ENCODE measurements around the gene POC1A. TPM values are rescaled to one million over a fixed set of nuclear protein-coding genes. Genes with fewer than 3 reads are reported as not detected.
A peak's percentile ranks its signal among the peaks of the same experiment; 100 is the strongest.

Gene POC1A
- polyA plus RNA-seq, 3 donors = 7.0 to 8.2 (median 8.1) TPM

DNA sequence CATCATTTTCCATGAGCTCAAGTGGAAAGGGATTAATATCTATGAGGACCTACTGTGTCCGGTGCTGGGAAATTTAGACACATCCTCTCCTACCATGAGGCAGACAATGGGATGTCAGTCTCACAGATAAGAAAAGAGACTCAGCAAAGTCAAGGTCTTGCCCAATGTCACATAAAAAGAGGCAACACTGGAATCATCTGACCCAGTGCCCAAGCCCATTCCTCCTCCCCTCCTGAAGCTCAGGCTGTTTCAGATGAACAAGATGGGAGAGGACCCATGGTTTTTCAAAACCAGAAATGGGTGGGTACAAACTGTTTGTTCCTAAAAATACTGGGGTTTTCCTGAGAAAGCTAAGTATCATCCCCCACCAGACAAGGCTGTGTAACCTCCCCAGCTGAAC is 22.2 kb downstream of the POC1A start:
- DNase-seq (ENCODE audit: low read depth in 3 of 3, low spot score in 2 of 3) = no peak

DNA sequence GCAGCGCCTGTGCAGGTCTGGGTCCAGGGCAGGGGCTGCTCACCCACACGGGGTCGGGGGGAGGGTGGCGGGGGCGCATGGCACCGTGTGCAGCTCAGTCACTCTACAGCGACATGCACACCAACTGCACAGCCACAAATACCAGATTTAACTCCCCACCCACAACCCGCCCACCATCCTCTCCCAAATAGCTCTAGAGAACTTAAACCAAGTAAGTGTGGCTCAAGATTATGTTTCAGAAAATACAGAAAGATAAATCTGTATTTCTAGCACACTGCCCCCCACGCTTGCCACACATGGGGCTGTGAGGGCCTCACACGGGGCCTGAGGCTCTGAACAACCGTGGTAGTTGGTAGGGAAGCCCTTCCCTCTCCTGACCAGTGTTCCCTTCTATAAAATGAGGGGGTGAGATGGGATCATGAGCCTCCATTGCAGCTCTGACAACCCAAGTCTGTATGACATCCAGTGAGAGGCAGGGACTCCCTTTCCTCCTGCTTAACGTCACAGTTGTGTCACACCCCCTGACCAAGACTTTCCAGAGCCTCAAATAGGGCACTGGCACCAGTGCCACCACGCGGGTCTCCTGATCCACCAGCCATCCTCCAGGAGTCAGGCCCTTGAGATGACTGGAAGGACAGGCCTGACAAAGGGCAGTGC is 23.1 kb downstream of the POC1A start:
- no peak for DNase-seq (ENCODE audit: low read depth in 3 of 3, low spot score in 2 of 3)

DNA sequence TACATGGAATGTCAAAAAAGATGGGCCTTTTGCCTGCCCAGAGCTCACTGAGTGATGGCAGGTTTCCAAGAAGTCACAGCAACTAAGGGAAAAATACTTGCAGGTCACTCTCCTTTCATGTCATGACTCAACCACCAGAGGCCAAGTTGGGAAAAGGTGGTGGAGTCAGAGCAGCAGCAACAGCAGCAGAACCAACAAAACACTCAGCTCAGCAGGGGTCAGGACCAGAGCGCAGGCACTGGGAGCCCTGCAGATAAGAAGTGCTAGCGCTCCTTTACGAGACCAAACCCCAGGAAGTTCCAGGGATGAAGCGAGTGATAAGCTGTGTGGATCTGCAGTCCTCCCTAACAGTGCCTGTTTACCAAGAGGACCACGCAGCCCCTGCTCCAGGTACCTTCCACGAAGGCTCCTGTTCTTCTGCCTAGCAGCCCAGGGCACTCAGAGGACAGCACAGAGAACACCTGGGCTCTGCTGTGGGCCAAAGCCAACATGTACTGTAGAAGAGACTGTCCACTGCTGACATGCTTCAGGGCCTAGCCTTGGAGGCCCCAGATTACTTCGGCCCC is 26.0 kb downstream of the POC1A start:
- no peak for DNase-seq (ENCODE audit: low read depth in 3 of 3, low spot score in 2 of 3)

DNA sequence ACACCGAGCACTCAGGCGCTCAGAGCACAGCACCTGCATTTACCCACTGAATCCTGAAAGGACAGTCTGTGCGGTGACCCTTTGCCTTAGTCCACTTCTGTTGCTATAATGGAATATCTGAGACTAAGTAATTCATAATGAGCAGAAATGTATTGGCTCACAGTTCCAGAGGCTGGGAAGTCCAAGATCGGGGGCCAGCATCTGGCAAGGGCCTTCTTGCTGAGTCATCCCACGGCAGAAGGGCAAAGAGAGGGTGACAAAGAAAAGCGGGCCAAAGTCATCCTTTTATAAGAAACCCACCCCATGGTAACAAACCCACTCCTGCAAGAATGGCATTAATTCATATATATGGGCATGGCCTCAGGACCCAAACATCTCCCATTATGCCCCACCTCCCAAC is 27.7 kb downstream of the POC1A start:
- DNase-seq (ENCODE audit: low read depth in 3 of 3, low spot score in 2 of 3) = no peak

DNA sequence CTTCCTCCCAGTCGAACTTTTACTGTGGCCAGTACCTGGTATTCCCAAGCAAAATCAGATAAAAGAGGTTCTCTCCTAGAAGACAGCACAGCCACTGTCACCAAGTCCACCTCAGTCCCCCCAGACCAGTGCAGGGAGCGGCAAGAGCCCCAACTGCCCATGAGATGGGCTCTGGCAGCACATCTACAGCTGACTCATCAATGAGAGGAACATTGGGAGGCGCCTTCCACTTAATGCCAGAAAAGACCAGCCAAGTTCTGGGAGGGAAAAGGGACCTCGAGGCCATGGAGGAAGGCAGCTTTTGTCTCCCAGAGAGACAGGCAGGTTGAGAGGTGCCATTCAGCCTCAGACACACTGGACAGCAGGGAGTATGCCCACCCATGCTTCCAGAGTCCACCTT is 28.2 kb downstream of the POC1A start:
- no peak for DNase-seq (ENCODE audit: low read depth in 3 of 3, low spot score in 2 of 3)

DNA sequence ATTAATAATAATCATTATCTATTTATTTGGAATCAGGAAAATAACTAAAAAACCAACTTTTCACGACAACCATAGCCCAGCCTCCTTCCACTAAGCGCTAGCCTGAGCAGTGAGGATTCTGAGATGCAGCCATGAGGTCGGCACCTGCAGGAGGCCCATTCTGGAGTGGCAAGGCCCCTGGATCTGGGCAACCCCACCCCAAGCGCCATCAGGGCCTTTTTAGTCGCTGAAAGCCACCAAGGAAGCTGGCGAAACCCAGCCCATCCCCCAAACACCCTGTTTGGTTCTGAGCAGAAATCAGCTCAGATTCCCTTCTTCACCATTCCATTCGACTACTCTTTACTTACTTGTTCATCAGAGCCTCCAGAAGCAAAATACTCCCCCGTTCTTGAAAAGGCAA is 29.5 kb downstream of the POC1A start:
- DNase-seq (ENCODE audit: low read depth in 3 of 3, low spot score in 2 of 3) = no peak

DNA sequence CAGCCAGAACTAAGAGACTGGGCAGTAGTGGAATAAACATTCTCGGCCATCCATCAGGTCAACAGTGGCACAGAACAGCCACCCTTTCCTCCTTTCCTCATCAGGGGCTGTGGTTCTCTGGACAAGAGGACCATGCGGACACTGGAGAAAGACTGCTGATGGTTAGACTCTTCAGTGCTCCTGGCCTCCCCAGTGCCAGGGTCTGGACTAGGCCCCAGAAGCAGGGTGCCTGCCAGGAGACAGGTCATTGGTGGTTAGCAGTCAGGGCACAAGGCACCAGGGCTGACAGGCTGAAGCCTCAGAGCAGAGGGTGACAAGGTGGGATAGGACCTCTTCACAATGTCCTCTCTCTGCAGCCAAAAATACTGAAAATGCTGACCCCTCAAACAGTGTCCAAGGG is 30.1 kb downstream of the POC1A start:
- DNase-seq (ENCODE audit: low read depth in 3 of 3, low spot score in 2 of 3) = no peak

DNA sequence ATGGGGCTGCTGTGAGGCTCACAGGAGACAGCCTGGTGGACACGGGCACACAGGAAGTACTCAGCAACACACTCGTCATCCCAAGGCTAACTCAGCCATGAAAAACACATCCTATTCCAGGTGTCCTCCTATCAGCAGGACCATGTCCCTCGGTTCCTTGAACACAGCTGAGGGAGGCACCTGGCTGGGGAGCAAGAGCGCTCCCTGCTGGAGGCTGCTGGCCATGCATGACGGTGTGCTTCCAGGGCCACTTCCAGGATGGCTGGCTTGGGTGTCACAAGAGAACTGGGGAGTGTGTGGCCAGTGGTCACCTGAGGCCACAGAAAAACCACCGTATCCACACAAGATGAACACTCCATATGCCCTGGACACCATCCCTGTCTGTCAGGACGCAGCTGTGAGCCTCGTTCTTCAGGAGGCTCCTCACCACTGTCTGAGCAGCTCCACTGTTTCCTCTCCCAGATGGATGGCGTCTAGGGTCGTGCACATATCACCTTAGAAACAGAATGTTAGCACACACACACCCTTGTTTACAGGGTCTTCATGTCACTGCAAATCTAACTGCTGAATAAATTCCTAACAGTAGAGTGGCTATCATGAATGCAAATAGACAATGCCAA is 31.0 kb downstream of the POC1A start:
- peak; percentile 44 to 53 (median 50) for DNase-seq (ENCODE audit: low read depth in 3 of 3, low spot score in 2 of 3)

DNA sequence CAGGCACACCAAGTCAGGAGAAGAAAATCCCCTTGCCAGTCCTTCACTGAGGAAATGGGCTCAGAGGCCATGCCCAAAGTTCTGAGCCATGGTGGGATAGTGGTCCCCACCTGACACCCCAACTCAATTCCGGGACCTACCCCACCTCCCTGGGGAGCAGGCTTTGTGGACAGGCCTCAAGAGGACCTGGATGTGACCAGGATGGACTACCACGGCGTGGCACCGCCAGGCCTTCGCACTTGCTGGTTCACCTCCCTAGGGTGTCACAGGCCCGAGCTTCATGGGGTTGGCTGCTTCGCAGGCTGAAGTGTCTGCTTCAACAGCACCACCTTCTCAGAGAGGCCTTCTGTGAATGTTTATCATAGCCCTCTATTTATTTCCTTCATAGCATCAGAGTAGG is 31.7 kb downstream of the POC1A start:
- DNase-seq (ENCODE audit: low read depth in 3 of 3, low spot score in 2 of 3) = no peak

DNA sequence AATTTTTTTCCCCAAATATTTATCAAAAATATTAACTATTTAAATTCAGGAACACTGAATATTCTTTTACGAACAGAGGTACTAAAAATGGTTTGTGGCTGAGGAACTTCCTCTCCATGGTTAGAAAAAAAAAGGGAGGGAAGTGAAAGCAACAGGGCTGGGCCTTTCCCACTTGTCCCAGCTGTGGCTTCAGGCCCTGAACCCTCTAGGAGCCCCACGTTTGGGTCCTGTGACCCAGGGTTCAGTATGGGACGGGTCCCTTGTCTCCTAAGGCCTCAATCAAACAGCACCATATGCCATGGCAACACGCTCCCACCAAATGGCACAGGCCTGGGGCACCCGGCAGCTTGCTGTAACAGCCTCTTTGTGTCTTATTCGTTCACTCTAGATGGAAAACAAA is 32.4 kb downstream of the POC1A start:
- DNase-seq (ENCODE audit: low read depth in 3 of 3, low spot score in 2 of 3) = no peak

DNA sequence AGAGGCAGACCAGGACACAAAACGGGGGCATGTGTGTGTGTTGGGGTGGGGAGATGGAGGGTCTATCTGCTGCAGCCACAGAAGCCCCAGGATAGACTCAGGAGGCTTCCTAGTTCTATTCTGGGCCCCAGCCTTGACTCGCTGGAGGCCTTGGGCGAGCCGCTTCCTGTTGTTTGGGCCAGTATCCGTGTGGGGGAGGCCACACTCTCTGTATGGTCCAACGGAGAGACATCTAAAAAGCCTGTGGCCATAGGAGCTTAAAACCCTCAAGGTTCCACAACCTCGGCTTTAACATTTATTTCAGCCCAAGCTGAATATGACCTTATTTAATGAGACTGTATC is 32.8 kb downstream of the POC1A start:
- no peak for DNase-seq (ENCODE audit: low read depth in 3 of 3, low spot score in 2 of 3)

DNA sequence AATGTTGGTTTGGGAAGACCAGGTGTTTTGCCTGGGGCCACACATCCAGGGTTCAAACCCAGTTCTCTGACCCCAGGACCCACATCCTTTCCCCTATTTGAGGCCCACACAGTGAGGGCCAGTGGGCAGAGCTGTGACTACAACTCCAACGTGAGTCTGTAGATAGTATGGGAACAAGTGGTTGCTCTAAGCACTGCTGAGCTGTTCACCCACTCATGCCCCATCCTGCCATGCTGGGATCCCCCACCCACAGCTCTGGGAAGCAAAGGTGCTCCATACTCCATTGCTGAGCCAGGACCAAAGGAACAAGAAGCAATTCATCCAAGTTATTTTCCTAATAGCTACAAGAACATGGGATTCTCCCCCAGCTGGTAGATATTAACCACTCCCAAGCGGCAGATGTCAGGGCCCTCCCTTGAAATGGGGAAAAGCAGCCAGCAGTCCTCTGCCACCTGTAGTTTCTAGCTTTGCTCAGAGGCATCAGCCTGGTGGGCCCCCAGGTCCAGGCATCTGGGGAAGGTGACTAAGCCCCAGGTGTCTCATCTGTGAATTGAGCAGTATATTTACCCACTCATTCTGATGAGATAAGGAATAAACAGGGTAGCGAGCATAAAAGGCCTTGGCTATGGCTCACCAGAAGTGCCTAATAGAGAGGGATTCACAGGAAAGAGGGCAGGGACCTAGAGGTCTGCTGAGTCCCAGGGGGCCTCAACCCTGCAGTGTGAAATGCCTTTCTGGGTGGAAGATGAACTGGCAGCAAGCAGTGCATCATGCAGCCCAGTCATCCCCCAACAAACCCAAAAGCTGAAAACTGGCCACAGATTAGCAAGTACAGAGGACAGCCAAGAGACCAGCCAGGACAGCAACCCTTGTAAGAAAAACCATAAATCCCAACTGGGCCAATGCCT is 33.4 kb downstream of the POC1A start:
- no peak for DNase-seq (ENCODE audit: low read depth in 3 of 3, low spot score in 2 of 3)

DNA sequence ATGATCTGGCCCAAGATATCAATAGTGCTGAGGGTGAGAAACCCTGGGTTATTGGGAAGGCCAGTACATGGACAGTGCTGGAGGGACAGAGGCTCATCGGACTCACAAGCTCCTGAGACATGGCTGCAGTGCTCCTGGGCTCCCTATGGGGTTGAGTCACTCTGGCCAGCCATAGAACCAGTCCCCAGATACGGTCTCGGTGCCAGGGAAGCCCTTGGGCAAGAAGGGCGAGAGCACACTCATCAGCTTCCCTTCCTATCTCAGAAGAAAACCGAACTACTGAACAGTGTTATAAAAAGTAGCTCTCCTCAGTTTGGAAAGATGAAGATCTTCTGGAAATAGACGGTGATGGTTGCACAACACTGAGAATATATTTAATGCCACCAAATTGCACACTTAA is 34.4 kb downstream of the POC1A start:
- DNase-seq (ENCODE audit: low read depth in 3 of 3, low spot score in 2 of 3) = no peak

DNA sequence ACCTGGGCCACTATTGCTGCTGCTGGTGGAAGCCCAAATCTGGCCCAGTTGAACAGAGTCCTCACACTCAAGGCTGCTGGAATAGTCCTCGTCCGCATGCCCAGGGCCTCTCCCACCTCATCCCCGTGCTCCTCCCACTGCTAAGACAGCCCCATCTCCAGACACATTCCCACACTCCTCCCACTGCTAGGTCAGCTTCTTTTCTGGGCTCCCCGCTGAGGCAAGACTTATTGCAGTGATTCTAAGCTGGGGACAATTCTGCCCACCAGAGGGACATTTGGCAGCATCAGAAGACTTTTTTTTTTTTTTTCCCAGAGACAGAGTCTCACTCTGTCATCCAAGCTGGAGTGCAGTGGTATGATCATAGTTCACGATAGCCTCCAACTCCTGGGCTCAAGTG is 35.1 kb downstream of the POC1A start:
- no peak for DNase-seq (ENCODE audit: low read depth in 3 of 3, low spot score in 2 of 3)

DNA sequence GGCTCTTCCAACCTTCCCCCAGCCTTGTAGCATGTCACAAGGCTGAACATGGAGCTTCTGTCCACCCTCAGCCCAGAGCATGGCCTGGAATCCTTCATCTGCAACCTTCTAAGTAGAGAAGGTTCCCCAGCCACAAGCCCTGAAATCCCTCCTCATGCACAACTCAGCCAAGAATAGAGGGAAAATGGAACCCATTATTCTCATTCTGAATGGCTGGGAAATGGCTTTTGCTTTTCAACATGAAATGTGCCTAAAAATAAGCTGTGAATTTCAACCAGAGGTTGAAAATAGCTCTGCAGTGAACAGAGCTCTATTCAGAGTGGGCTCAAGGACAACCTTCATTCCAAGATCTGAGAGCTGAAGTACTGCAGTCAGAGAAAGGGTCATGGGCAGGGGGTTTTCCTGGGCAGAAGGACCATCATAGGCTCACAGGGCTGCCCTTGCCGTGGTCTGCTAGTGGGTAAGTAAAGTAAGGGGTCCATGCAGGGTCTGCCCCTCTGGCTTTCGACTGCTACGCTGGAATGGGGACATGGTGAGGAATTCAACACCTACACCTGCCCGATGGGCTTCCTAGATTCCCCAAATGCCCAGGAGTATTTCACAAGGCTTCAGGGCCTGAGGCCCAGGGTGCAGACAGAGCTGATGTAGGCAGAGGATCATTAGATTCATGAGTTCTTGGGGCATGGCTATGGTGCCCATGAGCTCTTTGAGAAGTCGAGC is 35.9 kb downstream of the POC1A start:
- no peak for DNase-seq (ENCODE audit: low read depth in 3 of 3, low spot score in 2 of 3)

DNA sequence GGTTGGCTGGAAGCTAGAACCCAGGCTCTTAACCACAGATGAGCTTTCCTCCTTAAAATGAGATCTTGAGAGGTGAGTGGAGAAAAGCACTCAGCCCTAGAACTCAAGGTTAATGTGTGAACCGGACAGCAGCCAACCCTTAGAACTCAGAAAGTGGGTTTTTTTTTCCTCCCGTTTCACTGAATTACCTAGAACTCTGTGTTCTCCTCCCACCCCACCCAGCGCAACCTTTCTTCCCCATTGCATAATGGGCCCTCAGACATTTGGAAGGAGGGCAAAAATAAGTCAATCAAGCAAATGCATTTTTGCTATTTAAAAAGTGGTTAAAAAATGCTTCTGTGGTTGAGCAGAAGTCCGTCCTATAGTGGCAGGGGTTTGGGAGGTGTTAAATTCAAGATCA is 36.7 kb downstream of the POC1A start:
- no peak for DNase-seq (ENCODE audit: low read depth in 3 of 3, low spot score in 2 of 3)

DNA sequence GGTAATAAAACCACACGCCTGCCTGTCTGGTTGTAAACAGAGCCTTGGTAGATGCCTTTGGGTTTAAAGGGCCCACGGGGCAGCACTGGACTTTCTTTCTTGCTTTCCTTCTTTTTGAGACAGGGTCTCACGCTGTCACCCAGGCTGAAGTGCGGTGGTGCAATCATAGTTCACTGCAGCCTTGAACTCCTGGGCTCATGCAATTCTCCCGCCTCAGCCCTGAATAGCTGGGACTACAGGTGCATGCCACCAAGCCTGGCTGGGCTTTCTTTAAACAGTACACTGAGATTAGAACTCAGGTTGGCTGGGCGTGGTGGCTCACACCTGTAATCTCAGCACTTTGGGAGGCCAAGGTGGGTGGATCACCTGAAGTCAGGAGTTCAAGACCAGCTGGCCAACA is 42.2 kb downstream of the POC1A start:
- DNase-seq (ENCODE audit: low read depth in 3 of 3, low spot score in 2 of 3) = no peak

DNA sequence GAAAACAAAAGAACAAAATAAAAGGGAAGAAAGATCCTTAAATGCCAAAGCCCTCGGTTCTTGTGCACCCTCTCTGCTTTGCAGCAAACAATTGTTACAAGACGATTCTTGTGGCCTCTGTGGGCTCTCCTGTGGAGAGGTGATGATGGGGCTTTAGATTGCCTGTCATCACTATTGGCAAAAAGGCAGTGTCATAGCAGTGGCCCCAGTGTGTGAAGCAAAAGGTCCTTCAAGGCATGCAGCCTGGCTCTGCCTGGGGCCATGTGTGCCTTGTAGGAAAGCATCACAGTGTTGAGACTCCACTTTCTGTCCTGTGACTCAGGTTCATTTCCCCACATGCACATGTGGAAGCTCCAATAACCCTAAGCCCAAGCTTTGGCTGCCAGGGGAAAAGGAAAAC is 43.7 kb downstream of the POC1A start:
- DNase-seq (ENCODE audit: low read depth in 3 of 3, low spot score in 2 of 3) = no peak

DNA sequence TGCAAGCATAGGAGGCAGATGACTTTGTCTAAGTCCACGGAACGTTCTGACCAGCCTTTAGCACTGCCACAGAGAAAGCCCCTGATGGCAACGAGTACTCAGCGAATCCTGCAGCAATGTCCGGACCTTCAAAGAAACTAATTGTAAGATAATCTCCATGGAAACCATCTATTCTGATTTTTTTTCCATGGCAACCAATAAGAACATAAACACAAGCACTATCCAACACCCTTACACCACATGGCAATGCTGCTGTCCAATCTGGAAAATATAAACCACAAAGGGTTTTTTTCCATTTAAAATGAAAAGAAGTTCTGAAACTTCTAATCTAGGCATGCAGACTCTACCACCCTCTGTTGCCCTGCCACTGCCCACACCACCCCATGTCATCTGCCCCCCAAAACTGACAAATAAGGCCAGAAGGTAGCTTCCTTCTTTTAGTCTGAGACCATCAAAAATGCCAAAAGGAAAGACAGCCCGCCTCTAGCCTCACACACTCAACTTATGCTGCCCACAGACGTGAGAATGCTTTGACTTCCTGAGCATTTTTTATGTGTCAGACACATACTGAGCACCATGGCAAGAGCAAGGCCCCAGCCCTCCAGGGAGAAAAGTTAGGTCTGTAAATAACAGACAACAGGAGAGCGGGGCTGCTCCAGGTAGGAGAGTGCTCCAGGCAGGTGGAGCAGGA is 44.5 kb downstream of the POC1A start:
- no peak for DNase-seq (ENCODE audit: low read depth in 3 of 3, low spot score in 2 of 3)

Measured in right renal cortex interstitium (tissue), 3 donors.